HCT116 (cell line): ENCODE measurements around the gene FBXW4. TPM values are rescaled to one million over a fixed set of nuclear protein-coding genes. Genes with fewer than 3 reads are reported as not detected.

Experiments used
- microRNA-seq: library from miRNA; unstranded; fragments of <30 nt; microRNA quantifications from one replicate; pipeline ENCODE4, GENCODE V29; 2016; ENCODE audit warnings: borderline number of aligned reads
- total RNA-seq: library from RNA; stranded (reverse); gene quantifications from one replicate; pipeline ENCODE4 v1.2.1, GENCODE V29; 2021; ENCODE audit not compliant: unreplicated experiment
- TF ChIP-seq, protein P1 (sequence below): IDR thresholded peaks from 2 replicates; pipeline ENCODE4 v1.6.1; 2012; ENCODE audit warnings: low read depth

FBXW4 gene
- total RNA-seq, 1 experiment from 2014 or later = 35.3 TPM

DNA sequence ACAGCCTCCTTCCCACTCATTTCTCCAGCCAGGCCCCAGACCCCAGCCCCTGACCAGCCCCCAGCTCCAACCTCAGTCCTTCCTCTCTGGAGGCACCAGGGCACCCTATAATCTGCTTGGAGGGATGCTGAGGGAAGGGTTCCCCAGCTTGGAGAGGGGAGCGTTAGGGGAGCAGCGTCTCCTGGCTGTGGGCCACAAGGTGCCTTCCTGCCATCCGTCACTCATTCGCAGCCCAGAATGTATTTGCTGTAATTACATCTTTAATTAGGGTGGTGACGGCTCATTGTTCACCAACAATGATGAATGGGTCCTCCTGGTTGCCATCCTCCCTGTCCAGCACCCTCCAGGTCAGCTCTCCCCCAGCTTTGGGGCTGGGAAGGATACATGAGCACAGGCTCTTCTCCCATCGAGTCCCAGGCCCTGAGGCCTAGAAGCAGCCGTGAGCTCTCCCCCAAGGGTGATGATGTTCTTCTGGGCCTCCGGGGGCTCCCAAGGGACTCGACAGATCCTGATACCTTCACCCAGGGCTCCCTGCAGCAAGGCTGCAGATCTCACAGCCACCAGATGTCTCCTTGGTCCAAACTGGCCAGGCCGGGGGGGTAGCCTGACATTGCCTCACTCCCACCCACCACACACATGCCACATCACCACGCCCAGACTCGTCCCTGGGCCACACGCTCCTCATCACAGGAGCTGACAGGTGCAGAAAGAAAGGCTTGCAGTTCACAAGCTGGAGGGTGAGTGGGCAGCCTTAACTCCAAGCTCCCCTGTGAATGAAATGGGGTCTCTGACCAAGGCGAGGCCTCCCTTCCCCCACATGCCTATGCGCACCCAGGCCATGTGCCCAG lies 133.7 kb downstream of the FBXW4 start (continued):
- TF ChIP-seq, protein P1, sequence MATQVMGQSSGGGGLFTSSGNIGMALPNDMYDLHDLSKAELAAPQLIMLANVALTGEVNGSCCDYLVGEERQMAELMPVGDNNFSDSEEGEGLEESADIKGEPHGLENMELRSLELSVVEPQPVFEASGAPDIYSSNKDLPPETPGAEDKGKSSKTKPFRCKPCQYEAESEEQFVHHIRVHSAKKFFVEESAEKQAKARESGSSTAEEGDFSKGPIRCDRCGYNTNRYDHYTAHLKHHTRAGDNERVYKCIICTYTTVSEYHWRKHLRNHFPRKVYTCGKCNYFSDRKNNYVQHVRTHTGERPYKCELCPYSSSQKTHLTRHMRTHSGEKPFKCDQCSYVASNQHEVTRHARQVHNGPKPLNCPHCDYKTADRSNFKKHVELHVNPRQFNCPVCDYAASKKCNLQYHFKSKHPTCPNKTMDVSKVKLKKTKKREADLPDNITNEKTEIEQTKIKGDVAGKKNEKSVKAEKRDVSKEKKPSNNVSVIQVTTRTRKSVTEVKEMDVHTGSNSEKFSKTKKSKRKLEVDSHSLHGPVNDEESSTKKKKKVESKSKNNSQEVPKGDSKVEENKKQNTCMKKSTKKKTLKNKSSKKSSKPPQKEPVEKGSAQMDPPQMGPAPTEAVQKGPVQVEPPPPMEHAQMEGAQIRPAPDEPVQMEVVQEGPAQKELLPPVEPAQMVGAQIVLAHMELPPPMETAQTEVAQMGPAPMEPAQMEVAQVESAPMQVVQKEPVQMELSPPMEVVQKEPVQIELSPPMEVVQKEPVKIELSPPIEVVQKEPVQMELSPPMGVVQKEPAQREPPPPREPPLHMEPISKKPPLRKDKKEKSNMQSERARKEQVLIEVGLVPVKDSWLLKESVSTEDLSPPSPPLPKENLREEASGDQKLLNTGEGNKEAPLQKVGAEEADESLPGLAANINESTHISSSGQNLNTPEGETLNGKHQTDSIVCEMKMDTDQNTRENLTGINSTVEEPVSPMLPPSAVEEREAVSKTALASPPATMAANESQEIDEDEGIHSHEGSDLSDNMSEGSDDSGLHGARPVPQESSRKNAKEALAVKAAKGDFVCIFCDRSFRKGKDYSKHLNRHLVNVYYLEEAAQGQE = no peak
- TF ChIP-seq, all 23 proteins: peak for 0

Small RNA genes lying within 50 kb of the gene (microRNA-seq; reads per million reads assigned to microRNA genes)
- gene MIR3158-1 = not detected
- gene MIR3158-2 = not detected

Other genes with a start within 250 kb of the FBXW4 start
- 51.3 TPM for gene POLL, start 106.9 kb downstream of the FBXW4 start, total RNA-seq
- 39.5 TPM for gene DPCD, start 106.8 kb downstream of the FBXW4 start, total RNA-seq
- 2.7 TPM for gene FGF8, start 80.9 kb upstream of the FBXW4 start, total RNA-seq
- gene NPM3, start 88.3 kb upstream of the FBXW4 start, total RNA-seq = 267 TPM
- gene OGA, start 123.3 kb upstream of the FBXW4 start, total RNA-seq = 127 TPM
- 8.5 TPM for gene KCNIP2, start 148.6 kb upstream of the FBXW4 start, total RNA-seq